ENCODE data around the gene DCLRE1A. TPM values are rescaled to one million over a fixed set of nuclear protein-coding genes. Genes with fewer than 3 reads are reported as not detected.

The DCLRE1A gene
- total RNA-seq, 1 donor from 2014 or later = 14.4 TPM

GRCh38 chr10:113876461-113876860 lies 22.6 kb upstream of the DCLRE1A start:
- Mint-ChIP-seq H3K36me3 (ENCODE audit: low read depth) (peaks cover 22% of the 10 kb centered on the region), H3K27me3 (ENCODE audit: insufficient read depth) (no peaks in the 10 kb centered on the region), H3K9me3 (peaks cover 9% of the 10 kb centered on the region), H3K4me1 (ENCODE audit: low read depth) (no peaks in the 10 kb centered on the region), H3K4me3 (no peak overlapping the region), H3K27ac (no peak overlapping the region)
- no peak for DNase-seq (ENCODE audit: low spot score)
- intact Hi-C loops (cut with micrococcal nuclease) = no loop called here

- no peaks in the 10 kb centered on the region for H3K27me3 Mint-ChIP-seq (ENCODE audit: insufficient read depth)
Measured at GRCh38 chr10:113875212-113875611, 21.3 kb upstream of the DCLRE1A start.

GRCh38 chr10:113872139-113873030 lies 18.5 kb upstream of the DCLRE1A start:
- intact Hi-C loops (cut with micrococcal nuclease) = no loop called here
- Mint-ChIP-seq H3K27me3 (ENCODE audit: insufficient read depth) (no peaks in the 10 kb centered on the region), H3K36me3 (ENCODE audit: low read depth) (peaks cover 19% of the 10 kb centered on the region), H3K27ac (no peak overlapping the region), H3K9me3 (peaks cover 9% of the 10 kb centered on the region), H3K4me1 (ENCODE audit: low read depth) (peaks cover 4% of the 10 kb centered on the region), H3K4me3 (no peak overlapping the region)
- no peak for DNase-seq (ENCODE audit: low spot score)

More at GRCh38 chr10:113875212-113875611, 21.3 kb upstream of the DCLRE1A start:
- intact Hi-C loops (cut with micrococcal nuclease) = no loop called here
- H3K27ac Mint-ChIP-seq = no peak overlapping the region
- peaks cover 9% of the 10 kb centered on the region for H3K9me3 Mint-ChIP-seq
- H3K4me1 Mint-ChIP-seq (ENCODE audit: low read depth) = no peaks in the 10 kb centered on the region
- peaks cover 24% of the 10 kb centered on the region for H3K36me3 Mint-ChIP-seq (ENCODE audit: low read depth)
- DNase-seq (ENCODE audit: low spot score) = no peak
- no peak overlapping the region for H3K4me3 Mint-ChIP-seq

GRCh38 chr10:113869789-113870188 lies 15.9 kb upstream of the DCLRE1A start:
- Mint-ChIP-seq H3K4me3 (no peak overlapping the region), H3K4me1 (ENCODE audit: low read depth) (peaks cover 4% of the 10 kb centered on the region), H3K27ac (no peak overlapping the region), H3K9me3 (peaks cover 9% of the 10 kb centered on the region), H3K36me3 (ENCODE audit: low read depth) (peaks cover 14% of the 10 kb centered on the region), H3K27me3 (ENCODE audit: insufficient read depth) (no peaks in the 10 kb centered on the region)
- no peak for DNase-seq (ENCODE audit: low spot score)
- intact Hi-C loops (cut with micrococcal nuclease) = no loop called here

- no peak for DNase-seq (ENCODE audit: low spot score)
- intact Hi-C loops (cut with micrococcal nuclease) = no loop called here
- peaks cover 9% of the 10 kb centered on the region for H3K9me3 Mint-ChIP-seq
- no peaks in the 10 kb centered on the region for H3K27me3 Mint-ChIP-seq (ENCODE audit: insufficient read depth)
- peaks cover 4% of the 10 kb centered on the region for H3K4me1 Mint-ChIP-seq (ENCODE audit: low read depth)
- H3K4me3 Mint-ChIP-seq = no peak overlapping the region
- H3K27ac Mint-ChIP-seq = no peak overlapping the region
- H3K36me3 Mint-ChIP-seq (ENCODE audit: low read depth) = peaks cover 24% of the 10 kb centered on the region
Measured at GRCh38 chr10:113867904-113868303, 14.0 kb upstream of the DCLRE1A start.

- H3K9me3 Mint-ChIP-seq = peaks cover 2% of the 10 kb centered on the region
- H3K27me3 Mint-ChIP-seq (ENCODE audit: insufficient read depth) = no peaks in the 10 kb centered on the region
- H3K4me1 Mint-ChIP-seq (ENCODE audit: low read depth) = peaks cover 4% of the 10 kb centered on the region
- H3K4me3 Mint-ChIP-seq = no peak overlapping the region
- H3K36me3 Mint-ChIP-seq (ENCODE audit: low read depth) = peaks cover 21% of the 10 kb centered on the region
- H3K27ac Mint-ChIP-seq = no peak overlapping the region
- no peak for DNase-seq (ENCODE audit: low spot score)
- intact Hi-C loops (cut with micrococcal nuclease) = no loop called here
Measured at GRCh38 chr10:113866551-113867394, 12.9 kb upstream of the DCLRE1A start.

GRCh38 chr10:113865901-113866300 lies 12.0 kb upstream of the DCLRE1A start:
- peaks cover 5% of the 10 kb centered on the region for H3K9me3 Mint-ChIP-seq
- peaks cover 23% of the 10 kb centered on the region for H3K36me3 Mint-ChIP-seq (ENCODE audit: low read depth)
- intact Hi-C loops (cut with micrococcal nuclease) = no loop called here
- no peaks in the 10 kb centered on the region for H3K27me3 Mint-ChIP-seq (ENCODE audit: insufficient read depth)
- no peak for DNase-seq (ENCODE audit: low spot score)
- H3K4me3 Mint-ChIP-seq = no peak overlapping the region
- no peak overlapping the region for H3K27ac Mint-ChIP-seq
- H3K4me1 Mint-ChIP-seq (ENCODE audit: low read depth) = peaks cover 4% of the 10 kb centered on the region

- H3K4me3 Mint-ChIP-seq = no peak overlapping the region
- intact Hi-C loops (cut with micrococcal nuclease) = loop anchor here (10.0 kb wide), 1 partner anchor 1474 kb away; no protein-coding TSS in a partner anchor
- peaks cover 7% of the 10 kb centered on the region for H3K9me3 Mint-ChIP-seq
- H3K27ac Mint-ChIP-seq = no peak overlapping the region
- H3K36me3 Mint-ChIP-seq (ENCODE audit: low read depth) = peaks cover 42% of the 10 kb centered on the region
- DNase-seq (ENCODE audit: low spot score) = no peak
- peaks cover 33% of the 10 kb centered on the region for H3K4me1 Mint-ChIP-seq (ENCODE audit: low read depth)
- H3K27me3 Mint-ChIP-seq (ENCODE audit: insufficient read depth) = no peaks in the 10 kb centered on the region
Measured at GRCh38 chr10:113859261-113859660, 5.4 kb upstream of the DCLRE1A start.

- H3K4me3 Mint-ChIP-seq = peak overlapping the region; percentile 19
- H3K4me1 Mint-ChIP-seq (ENCODE audit: low read depth) = peaks cover 37% of the 10 kb centered on the region
- H3K27ac Mint-ChIP-seq = no peak overlapping the region
- no peaks in the 10 kb centered on the region for H3K27me3 Mint-ChIP-seq (ENCODE audit: insufficient read depth)
- DNase-seq (ENCODE audit: low spot score) = no peak
- intact Hi-C loops (cut with micrococcal nuclease) = loop anchor here (10.0 kb wide), 1 partner anchor 1474 kb away; no protein-coding TSS in a partner anchor
- peaks cover 7% of the 10 kb centered on the region for H3K9me3 Mint-ChIP-seq
- H3K36me3 Mint-ChIP-seq (ENCODE audit: low read depth) = peaks cover 37% of the 10 kb centered on the region
Measured at GRCh38 chr10:113858541-113858940, 4.7 kb upstream of the DCLRE1A start.

- no peak for DNase-seq (ENCODE audit: low spot score)
- Mint-ChIP-seq H3K4me1 (ENCODE audit: low read depth) (peaks cover 47% of the 10 kb centered on the region), H3K36me3 (ENCODE audit: low read depth) (peaks cover 29% of the 10 kb centered on the region), H3K9me3 (peaks cover 7% of the 10 kb centered on the region), H3K27me3 (ENCODE audit: insufficient read depth) (no peaks in the 10 kb centered on the region), H3K4me3 (no peak overlapping the region), H3K27ac (no peak overlapping the region)
- intact Hi-C loops (cut with micrococcal nuclease) = loop anchor here (10.0 kb wide), 1 partner anchor 1472 kb away; no protein-coding TSS in a partner anchor
Measured at GRCh38 chr10:113857210-113857609, 3.3 kb upstream of the DCLRE1A start.

- no peak overlapping the region for H3K27ac Mint-ChIP-seq
- peaks cover 7% of the 10 kb centered on the region for H3K9me3 Mint-ChIP-seq
- peaks cover 27% of the 10 kb centered on the region for H3K36me3 Mint-ChIP-seq (ENCODE audit: low read depth)
- peaks cover 47% of the 10 kb centered on the region for H3K4me1 Mint-ChIP-seq (ENCODE audit: low read depth)
- DNase-seq (ENCODE audit: low spot score) = no peak
- H3K27me3 Mint-ChIP-seq (ENCODE audit: insufficient read depth) = no peaks in the 10 kb centered on the region
- intact Hi-C loops (cut with micrococcal nuclease) = loop anchor here (10.0 kb wide), 1 partner anchor 1472 kb away; no protein-coding TSS in a partner anchor
- peak overlapping the region; percentile 98 for H3K4me3 Mint-ChIP-seq
Measured at GRCh38 chr10:113856563-113856962, 2.7 kb upstream of the DCLRE1A start.

- H3K36me3 Mint-ChIP-seq (ENCODE audit: low read depth) = peaks cover 16% of the 10 kb centered on the region
- H3K4me3 Mint-ChIP-seq = peak overlapping the region; percentile 98
- H3K27ac Mint-ChIP-seq = peak overlapping the region; percentile 93
- H3K4me1 Mint-ChIP-seq (ENCODE audit: low read depth) = peaks cover 51% of the 10 kb centered on the region
- H3K9me3 Mint-ChIP-seq = no peaks in the 10 kb centered on the region
- DNase-seq (ENCODE audit: low spot score) = peak; percentile 31
- intact Hi-C loops (cut with micrococcal nuclease) = loop anchor here (1.0 to 10.0 kb wide), 9 partner anchors 56 to 1470 kb away; partner anchors contain the start of genes ADRB1 and CASP7
- H3K27me3 Mint-ChIP-seq (ENCODE audit: insufficient read depth) = no peaks in the 10 kb centered on the region
Measured at GRCh38 chr10:113854761-113855588, 1.1 kb upstream of the DCLRE1A start.

Measured in activated T-helper 1 cell treated with anti-CD3 and anti-CD28 coated beads, Interleukin-12 subunit alpha, Interleukin-12 subunit beta, Interleukin-2, Interleukin-4 antibody, amounts not matched to agents 30 ng/mL and 10 ng/mL and 1 ng/mL, durations not matched to agents 14 hours and 24 hours and 36 hours (primary cell).